ENCODE measurements around the gene TMEM30B.

Gene TMEM30B

DNA sequence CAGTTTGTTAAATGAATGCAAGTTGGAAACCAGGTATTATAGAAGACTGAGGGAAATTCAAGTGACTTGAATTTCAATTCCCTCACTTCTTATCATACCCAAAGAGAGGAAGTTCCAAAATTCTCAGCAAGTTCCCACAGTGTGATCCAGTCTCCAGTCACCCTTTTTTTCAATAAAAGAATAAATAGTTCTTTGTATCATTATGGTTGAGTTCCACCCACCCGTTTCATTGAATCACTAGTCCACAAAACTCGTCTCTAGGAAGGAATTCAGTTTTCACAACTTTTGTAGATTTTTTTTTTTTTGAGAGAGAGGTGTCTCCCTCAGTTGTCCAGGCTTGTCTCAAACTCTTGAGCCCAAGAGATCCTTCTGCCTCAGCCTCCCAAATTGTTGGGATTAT, 1.6 kb upstream of the TMEM30B start:
- no peak overlapping the region for H3K27ac ChIP-seq (replicated peaks)
- H3K27me3 ChIP-seq (ENCODE audit: insufficient read depth, poor library complexity, severe bottlenecking), result peaks cover 51% of the 10 kb centered on the region
- TF ChIP-seq GABPA (IDR thresholded peaks at IDR 0.05; ENCODE audit: low read depth) (no peak), SPI1 (IDR thresholded peaks at IDR 0.05; ENCODE audit: borderline replicate concordance, low read depth) (no peak), REST (IDR thresholded peaks at IDR 0.05; ENCODE audit: insufficient replicate concordance, low read depth) (no peak), POLR2AphosphoS5 (IDR thresholded peaks at IDR 0.05; ENCODE audit: low read depth) (no peak)
- TF ChIP-seq, protein P1, sequence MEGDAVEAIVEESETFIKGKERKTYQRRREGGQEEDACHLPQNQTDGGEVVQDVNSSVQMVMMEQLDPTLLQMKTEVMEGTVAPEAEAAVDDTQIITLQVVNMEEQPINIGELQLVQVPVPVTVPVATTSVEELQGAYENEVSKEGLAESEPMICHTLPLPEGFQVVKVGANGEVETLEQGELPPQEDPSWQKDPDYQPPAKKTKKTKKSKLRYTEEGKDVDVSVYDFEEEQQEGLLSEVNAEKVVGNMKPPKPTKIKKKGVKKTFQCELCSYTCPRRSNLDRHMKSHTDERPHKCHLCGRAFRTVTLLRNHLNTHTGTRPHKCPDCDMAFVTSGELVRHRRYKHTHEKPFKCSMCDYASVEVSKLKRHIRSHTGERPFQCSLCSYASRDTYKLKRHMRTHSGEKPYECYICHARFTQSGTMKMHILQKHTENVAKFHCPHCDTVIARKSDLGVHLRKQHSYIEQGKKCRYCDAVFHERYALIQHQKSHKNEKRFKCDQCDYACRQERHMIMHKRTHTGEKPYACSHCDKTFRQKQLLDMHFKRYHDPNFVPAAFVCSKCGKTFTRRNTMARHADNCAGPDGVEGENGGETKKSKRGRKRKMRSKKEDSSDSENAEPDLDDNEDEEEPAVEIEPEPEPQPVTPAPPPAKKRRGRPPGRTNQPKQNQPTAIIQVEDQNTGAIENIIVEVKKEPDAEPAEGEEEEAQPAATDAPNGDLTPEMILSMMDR (IDR thresholded peaks at IDR 0.05; ENCODE audit: insufficient read depth, low read length), result no peak
- no peak for DNase-seq (ENCODE audit: low read depth in 1 of 2, low spot score in 1 of 2)
- no peak overlapping the region for H3K4me3 ChIP-seq (replicated peaks; ENCODE audit: insufficient read depth, low read length)

DNA sequence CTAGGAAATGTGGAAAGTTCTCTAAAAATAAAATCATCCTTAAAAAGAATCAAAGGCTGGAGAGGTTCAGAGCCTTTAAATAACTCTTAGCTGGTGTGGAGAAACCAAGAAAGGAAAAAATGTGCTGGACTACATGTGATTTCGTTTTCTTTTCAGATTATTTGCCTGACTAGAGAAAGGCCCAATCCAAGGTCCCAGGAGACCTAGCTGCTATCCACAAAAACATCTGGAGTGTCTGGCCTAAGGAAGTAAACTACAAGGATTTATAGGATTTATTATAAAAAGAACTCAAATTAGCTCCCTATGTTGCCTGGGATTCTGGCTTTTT, 774 bp upstream of the TMEM30B start:
- no peak overlapping the region for H3K27ac ChIP-seq (replicated peaks)
- DNase-seq (ENCODE audit: low read depth in 1 of 2, low spot score in 1 of 2), result no peak
- H3K4me3 ChIP-seq (replicated peaks; ENCODE audit: insufficient read depth, low read length), result no peak overlapping the region
- H3K27me3 ChIP-seq (ENCODE audit: insufficient read depth, poor library complexity, severe bottlenecking), result peaks cover 51% of the 10 kb centered on the region
- TF ChIP-seq, protein P1 (IDR thresholded peaks at IDR 0.05; ENCODE audit: insufficient read depth, low read length), result no peak
- no peak for TF ChIP-seq POLR2AphosphoS5 (IDR thresholded peaks at IDR 0.05; ENCODE audit: low read depth)
- no peak for TF ChIP-seq SPI1 (IDR thresholded peaks at IDR 0.05; ENCODE audit: borderline replicate concordance, low read depth)
- no peak for TF ChIP-seq GABPA (IDR thresholded peaks at IDR 0.05; ENCODE audit: low read depth)
- no peak for TF ChIP-seq REST (IDR thresholded peaks at IDR 0.05; ENCODE audit: insufficient replicate concordance, low read depth)

GRCh38 chr14:61280526-61281185, 482 bp downstream of the TMEM30B start:
- H3K4me3 ChIP-seq (replicated peaks; ENCODE audit: insufficient read depth, low read length), result no peak overlapping the region
- no peak overlapping the region for H3K27ac ChIP-seq (replicated peaks)
- TF ChIP-seq, protein P1 (IDR thresholded peaks at IDR 0.05; ENCODE audit: insufficient read depth, low read length), result no peak
- TF ChIP-seq SPI1 (IDR thresholded peaks at IDR 0.05; ENCODE audit: borderline replicate concordance, low read depth) (no peak), REST (IDR thresholded peaks at IDR 0.05; ENCODE audit: insufficient replicate concordance, low read depth) (no peak), GABPA (IDR thresholded peaks at IDR 0.05; ENCODE audit: low read depth) (no peak), POLR2AphosphoS5 (IDR thresholded peaks at IDR 0.05; ENCODE audit: low read depth) (no peak)

More at GRCh38 chr14:61280526-61281185, 482 bp downstream of the TMEM30B start:
- no peak for DNase-seq (ENCODE audit: low read depth in 1 of 2, low spot score in 1 of 2)
- H3K27me3 ChIP-seq (ENCODE audit: insufficient read depth, poor library complexity, severe bottlenecking), result peaks cover 53% of the 10 kb centered on the region
